GM21381 (cell line): ENCODE data around the gene PDE2A.
"Not testable (repeated sequence)": the region's sequence is repeated elsewhere in the genome, so short reads cannot be mapped to it uniquely, and the experiment has no call there.

ENCODE experiments used
- ATAC-seq: cut with Tn5 transposase; IDR thresholded peaks from one replicate; pipeline ENCODE4 v1.9.1; 2021; ENCODE audit warnings: mild to moderate bottlenecking, moderate library complexity; ENCODE audit not compliant: unreplicated experiment

Gene PDE2A

DNA sequence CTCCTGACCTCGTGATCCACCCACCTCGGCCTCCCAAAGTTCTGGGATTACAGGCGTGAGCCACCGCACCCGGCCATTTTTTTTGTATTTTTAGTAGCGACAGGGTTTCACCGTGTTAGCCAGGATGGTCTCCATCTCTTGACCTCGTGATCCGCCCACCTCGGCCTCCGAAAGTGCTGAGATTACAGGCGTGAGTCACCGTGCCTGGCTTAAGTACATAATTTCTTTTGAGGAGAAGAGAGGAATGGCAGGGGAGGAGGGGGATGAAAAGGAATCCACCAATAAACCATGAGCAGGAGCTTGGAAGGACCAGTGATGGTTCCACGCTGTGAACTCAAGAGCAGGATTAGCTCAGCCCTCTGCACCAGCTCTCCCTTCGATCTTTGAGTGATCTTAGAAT, 113.4 kb downstream of the PDE2A start:
- not testable (repeated sequence) for ATAC-seq

DNA sequence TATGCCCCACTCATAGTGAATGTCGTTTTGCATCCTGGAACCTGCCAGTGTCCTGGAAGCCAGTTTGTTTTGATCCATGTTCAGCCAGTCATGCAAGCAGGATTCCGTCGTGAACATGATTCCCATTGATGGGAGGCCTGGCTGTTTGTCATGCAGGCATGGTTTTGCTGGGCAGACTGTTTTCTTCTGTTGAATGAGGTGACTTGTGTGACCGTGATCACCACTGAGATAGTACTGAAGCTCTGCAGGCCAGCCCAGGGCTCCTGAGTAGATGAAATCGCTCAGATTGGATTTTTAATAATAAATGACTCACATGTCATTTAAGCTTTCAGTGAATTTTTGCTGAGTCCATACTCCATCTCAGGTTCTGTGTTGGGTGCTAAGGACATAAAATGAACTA, 117.8 kb downstream of the PDE2A start:
- ATAC-seq, result no peak

DNA sequence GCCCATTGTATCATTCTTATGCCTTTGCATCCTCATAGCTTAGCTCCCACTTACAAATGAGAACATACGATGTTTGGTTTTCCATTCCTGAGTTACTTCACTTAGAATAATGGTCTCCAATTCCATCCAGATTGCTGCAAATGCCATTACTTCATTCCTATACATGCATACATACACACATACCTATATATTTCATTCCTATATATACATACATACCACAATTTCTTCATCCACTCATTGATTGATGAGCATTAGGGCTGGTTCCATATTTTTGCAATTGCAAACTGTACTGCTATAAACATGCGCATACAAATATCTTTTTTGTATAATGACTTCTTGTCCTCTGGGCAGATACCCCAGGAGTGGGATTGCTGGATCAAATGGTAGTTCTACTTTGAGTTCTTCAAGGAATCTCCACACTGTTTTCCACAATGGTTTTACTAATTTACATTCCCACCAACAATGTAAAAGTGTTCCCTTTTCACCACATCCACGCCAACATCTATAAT, 119.2 kb downstream of the PDE2A start:
- ATAC-seq, result not testable (repeated sequence)

DNA sequence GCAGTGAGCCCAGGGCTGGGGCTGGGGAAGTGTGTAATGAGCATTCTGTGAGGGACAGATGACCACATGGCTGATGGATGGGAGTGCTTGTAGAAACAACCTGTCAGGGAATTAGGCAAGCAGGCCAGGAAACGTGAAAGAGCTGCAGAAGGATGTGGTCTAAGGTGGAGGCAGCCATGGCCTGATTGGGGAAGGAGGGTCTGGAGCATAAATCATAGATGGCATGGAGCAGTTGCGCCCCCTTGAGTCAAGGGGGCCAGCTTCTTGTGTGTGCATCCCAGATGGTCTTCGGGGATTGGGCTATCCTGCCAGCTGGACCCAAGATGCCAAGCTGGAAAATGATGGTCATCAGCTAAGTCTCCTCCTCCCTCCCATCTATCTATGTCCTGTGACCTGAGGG, 120.5 kb downstream of the PDE2A start:
- ATAC-seq, result no peak

DNA sequence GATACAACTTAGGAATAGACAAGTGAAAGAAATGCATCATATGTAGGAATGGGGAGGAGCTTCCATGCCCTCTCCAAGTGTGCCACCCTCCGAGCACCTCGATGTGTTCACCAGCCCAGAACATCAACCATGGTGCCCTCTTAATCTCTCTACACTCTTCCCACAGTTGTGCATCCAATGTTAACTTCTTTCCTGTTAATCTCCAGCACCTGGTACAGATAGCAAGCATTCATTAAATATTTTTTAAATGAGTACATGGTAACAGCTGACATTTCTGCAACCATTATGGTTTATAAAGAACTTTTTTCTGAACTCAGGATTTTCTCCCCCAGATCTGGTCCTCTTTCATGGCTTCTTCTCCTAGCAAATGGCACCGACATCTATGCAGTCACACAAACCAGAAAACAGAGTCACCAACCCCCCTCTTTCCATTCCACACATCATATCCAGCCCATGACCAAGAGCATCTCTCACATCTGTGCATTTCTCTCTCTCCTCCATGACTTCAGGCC, 121.8 kb downstream of the PDE2A start:
- no peak for ATAC-seq

DNA sequence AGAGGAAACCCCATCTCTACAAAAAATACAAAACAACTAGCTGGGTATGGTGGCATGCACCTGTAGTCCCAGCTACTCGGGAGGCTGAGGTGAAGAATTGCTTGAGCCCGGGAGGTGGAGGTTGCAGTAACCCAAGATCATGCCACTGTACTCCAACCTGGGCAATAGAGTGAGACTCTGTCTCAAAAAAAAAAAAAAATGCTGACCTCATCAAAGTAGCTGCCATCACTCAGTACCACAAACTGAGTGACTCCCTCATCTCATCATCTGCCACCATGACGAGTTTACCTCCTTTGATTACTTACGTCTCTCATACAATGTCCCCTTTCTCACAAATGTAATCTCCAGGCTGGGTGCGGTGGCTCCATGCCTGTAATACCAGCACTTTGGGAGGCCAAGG, 122.7 kb downstream of the PDE2A start:
- no peak for ATAC-seq

DNA sequence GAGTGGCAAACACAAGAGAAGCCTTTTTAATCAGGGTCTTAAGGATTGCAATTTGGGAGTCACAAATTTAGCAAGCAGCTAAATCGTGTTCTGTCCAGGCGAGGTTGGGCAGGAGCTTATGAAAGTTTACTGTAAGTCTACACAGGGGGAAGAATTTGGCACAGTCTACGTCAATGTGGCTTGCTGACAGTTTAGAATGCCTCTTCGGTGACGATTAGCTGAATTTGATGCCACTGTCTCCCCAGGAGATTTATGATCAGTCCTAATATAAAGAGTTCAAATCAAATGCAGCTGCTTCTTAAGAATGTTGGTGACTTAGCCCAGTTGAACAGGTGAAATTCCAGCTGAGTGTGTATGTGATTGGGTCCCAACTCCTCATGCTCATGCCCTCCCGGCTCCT, 125.8 kb downstream of the PDE2A start:
- no peak for ATAC-seq

DNA sequence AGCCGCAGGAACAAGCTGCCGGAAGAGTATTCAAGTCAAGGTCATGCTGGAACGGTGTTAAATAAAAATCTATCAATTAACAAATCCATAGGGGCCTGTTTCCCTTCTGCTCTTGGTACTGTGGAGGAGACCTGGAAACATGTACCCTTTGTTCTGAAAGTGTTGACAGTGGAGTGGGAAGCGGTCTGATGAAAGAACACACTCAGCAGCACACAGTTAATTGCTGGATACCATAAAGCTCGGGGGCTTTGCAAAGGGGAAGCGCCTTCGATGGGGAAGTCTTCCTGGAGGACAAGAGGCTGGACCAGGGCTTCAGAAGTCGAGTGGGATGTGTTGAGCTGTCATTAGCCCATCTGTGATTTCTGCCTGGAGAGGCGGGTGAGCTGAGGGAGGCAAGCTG, 127.4 kb downstream of the PDE2A start:
- no peak for ATAC-seq

DNA sequence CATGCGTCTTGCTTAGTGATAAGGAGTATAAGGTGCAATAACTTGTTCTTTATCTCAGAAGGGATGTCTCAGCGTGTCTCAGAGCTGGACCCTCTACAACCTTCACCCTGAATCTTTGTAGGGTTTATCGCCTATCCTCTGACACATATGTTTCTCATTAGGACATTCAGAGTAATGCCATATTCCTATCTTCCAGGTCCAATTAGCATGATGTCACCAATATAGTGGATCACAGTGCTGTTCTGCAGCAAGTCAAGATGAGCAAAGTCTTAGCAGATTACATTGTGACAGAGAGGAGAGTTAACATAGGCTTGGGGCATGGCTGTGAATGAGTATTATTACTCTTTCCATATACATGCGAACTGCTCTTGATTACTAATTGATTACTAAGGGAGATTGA, 129.6 kb downstream of the PDE2A start:
- no peak for ATAC-seq

DNA sequence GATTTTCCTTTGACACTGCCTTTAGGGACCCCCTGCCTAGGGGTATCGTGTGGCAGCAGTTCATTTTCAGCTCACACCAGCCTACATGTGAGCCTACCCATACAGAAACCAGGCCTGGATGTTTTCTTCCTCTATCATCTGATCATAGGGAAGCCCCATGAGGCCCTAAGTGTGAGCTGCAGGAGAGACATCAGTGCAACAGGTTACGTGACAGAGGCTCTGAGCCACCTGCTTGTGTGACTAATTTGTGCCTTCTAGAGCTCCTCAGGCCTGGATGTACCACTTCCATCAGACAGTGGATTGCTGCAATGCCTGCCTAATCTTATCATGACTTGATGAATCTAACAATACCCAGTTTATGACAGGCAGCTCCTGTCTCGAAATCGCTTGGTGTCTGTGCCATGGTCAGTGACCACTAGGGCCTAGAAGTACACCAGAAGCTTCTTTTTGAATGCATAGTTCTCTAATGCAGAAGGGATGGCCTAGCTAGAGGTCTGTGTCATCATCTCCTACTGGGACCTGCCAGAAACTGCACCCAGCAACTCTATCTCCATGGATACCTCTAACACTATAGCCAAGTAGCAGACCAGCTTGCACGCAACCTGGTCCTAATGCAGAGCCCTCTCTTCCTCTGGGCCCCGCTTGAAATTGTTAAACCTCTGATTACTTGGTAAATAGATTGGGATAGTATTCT, 130.2 kb downstream of the PDE2A start:
- no peak for ATAC-seq

DNA sequence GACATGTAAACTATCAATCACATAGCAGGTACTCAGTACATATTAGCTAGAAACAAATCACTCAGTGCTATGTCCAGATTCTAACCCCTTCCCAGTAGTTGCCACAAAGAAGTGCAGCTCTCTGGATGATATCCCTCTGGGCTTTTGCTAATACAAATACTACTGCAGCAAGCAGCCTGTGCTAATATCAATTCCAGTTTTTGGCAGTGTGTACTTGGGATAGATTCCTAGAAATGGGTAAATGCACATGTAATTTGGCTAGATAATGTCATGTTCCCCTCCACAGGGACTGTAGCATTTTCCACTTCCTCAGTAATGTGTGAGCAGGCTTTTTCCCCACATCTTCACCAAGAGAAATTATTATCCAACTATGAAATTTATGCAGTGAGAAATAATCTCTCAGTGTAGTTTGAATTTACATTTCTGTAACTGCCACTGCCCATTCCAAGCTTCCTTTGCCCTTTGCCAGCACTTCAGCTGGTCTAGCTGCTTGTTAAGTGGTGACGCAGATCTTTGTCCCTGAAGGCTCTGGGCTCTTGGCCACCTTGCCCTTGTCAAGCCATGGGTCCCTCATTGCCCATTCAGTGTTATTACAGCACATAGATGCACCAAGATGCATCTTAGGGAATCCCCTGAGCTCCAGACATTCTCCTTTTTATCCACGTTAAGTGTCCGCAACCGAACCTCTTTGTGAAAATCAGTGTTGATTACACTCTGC, 132.8 kb downstream of the PDE2A start:
- no peak for ATAC-seq

DNA sequence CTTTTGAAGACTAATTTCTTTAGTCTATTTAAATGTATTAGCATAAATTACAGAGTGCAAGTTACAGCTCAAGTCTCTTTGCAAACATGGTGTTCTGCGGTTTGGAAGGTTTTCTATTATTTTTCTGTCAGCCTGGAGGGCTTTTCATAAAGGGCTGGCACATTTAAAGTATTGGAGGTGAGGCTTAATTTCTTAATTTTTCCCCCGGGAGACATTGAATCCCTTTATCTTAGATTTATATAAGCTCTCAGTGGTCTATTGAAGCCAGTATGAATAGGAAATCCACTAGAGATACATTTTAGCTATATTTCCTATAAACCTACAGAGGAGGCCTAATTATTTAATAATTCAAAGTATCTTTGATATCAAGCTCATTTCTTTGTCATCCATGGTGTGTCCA, 137.2 kb downstream of the PDE2A start:
- ATAC-seq, result no peak

DNA sequence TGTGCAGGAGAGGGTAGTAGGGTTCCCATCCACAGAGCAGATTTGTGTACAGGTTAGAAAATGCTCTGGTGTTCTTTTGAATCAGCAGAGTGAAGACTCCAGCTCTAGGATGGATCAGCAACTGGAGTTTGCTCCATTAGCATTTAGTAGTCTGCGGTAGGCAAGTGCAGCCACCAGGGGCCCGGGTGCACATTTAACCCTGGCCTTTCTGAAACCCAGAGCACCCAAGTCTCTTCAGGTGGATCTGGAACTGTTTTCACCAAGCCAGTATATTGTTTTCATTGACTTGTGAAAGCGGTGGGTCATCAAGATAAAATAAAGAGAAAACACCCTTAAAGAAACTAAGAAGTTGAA, 139.1 kb downstream of the PDE2A start:
- no peak for ATAC-seq

DNA sequence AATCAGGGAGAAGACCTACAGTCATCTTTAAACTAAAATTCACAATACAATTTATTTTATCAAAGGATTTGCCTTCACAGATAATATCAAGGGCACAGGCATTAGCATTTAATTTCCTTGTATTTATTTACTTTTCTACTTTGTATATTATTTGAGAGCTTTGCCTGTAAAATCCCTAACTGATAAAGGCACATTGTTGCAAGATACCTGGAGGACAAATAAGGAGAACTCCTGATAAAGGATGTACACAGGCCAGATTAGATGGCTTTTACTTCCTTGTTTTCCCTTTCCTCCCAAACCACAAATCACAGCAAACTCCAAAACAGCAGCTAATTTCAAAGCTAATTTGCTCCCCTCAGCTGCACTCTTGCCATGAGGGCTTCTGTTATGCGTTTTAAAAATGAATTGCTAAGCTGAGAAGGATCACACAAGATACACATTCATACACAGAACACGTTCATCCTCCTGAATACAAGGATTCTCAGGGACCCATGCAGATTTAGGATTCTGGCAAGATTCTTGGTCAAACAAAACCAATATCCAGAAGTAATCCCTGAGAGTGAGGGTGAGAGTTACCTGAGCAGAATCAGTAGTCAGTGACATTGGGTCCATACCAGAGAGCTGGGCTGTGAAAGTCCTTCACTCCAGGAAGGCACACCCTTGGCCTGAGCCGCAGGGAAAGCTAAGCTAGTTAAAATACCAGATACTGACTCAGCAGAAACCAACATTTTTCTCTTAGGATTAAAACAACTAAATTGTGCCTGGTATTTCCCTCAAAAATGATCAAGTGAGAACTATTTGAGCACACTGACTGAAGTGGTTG, 139.6 kb downstream of the PDE2A start:
- no peak for ATAC-seq

DNA sequence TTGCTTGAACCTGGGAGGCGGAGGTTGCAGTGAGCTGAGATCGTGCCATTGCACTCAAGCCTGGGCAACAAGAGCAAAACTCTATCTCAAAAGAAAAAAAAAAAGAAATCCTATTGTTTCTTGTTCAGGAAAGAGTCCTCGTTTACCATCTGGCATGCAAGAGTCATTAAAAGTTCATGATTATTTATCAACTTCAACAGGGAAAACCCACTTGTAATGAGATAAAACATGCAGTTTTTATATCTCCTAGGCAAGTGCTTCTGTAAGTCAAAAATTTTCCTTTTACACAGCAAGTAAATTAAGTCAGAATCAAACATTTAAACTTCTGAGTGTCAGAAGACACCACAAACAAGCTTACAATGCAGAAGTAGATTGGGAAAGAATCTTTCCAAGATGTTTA, 145.2 kb downstream of the PDE2A start:
- no peak for ATAC-seq

DNA sequence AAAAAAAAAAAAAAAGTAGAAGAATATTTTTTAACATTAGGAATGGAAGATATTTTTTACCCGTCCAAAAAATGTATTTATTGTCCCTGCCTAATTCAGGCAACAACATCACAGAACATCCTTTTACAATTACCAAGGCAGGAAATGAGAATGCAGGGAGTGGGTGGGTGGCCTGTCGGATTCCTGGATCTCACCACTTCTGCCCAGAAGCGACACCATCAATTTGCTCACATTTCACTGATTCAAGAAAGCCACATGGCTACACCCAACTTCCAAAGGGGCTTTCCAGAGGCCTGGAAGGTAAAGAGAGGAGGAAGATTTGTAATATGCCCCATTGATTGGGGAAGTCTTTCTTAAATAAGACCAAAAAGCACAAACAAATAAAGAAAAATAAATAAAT, 146.1 kb downstream of the PDE2A start:
- ATAC-seq, result no peak
